Measurements from ENCODE around the gene ITGB6.

The ITGB6 gene

GRCh38 chr2:160199683-160200389 is at the start of gene ITGB6:
Gene ITGB6, minus strand, starts transcription at chr2:160200272. Its CDS starts 209 bp downstream, at chr2:160200063.
- DNase-seq = no peak

GRCh38 chr2:160247296-160248035 is 47.4 kb upstream of the ITGB6 start:
- DNase-seq = no peak

- peak; percentile 40 for DNase-seq
Measured at GRCh38 chr2:160246356-160246755, 46.3 kb upstream of the ITGB6 start.

GRCh38 chr2:160245614-160246155 is 45.6 kb upstream of the ITGB6 start:
- DNase-seq = no peak

GRCh38 chr2:160242893-160243564 is 43.0 kb upstream of the ITGB6 start:
- DNase-seq = no peak

GRCh38 chr2:160241251-160242137 is 41.4 kb upstream of the ITGB6 start:
- DNase-seq = peak; percentile 83

- DNase-seq = no peak
Measured at GRCh38 chr2:160239436-160239835, 39.4 kb upstream of the ITGB6 start.

- DNase-seq = no peak
Measured at GRCh38 chr2:160238392-160238791, 38.3 kb upstream of the ITGB6 start.

- DNase-seq = no peak
Measured at GRCh38 chr2:160232905-160233475, 32.9 kb upstream of the ITGB6 start.

GRCh38 chr2:160229591-160229990 is 29.5 kb upstream of the ITGB6 start:
- DNase-seq = peak; percentile 36

GRCh38 chr2:160228141-160228917 is 28.3 kb upstream of the ITGB6 start:
- DNase-seq = peak; percentile 90

- peak; percentile 35 for DNase-seq
Measured at GRCh38 chr2:160227293-160227915, 27.3 kb upstream of the ITGB6 start.

GRCh38 chr2:160226367-160226766 is 26.3 kb upstream of the ITGB6 start:
- DNase-seq = no peak

- DNase-seq = no peak
Measured at GRCh38 chr2:160225722-160226121, 25.6 kb upstream of the ITGB6 start.

- DNase-seq = no peak
Measured at GRCh38 chr2:160224507-160224906, 24.4 kb upstream of the ITGB6 start.

GRCh38 chr2:160224060-160224459 is 24.0 kb upstream of the ITGB6 start:
- DNase-seq = peak; percentile 97

- no peak for DNase-seq
Measured at GRCh38 chr2:160223560-160223959, 23.5 kb upstream of the ITGB6 start.

GRCh38 chr2:160222546-160223283 is 22.6 kb upstream of the ITGB6 start:
- no peak for DNase-seq

GRCh38 chr2:160221391-160222276 is 21.6 kb upstream of the ITGB6 start:
- DNase-seq = peak; percentile 62
